Caco-2 (cell line): ENCODE measurements around the gene XRCC2. TPM values are rescaled to one million over a fixed set of nuclear protein-coding genes. Genes with fewer than 3 reads are reported as not detected.
"Not testable (repeated sequence)": the region's sequence is repeated elsewhere in the genome, so short reads cannot be mapped to it uniquely, and the experiment has no call there.

Experiments used
- BruUV-seq: library from RNA; stranded (reverse); fragments of 400-500 nt; replicated peaks from 2 replicates; lab custom pipeline; 2021; lab: Mats Ljungman, UMichigan
- CTCF ChIA-PET: fragments of 300-600 bp; sonication (Branson Sonifier 250); formaldehyde crosslinking; loops from one replicate; lab custom pipeline; 2022; ENCODE audit warnings: antibody characterized with exemption; lab: Charles Lee
- POLR2A ChIA-PET: fragments of 300-600 bp; sonication (Branson Sonifier 250); formaldehyde crosslinking; loops from one replicate; lab custom pipeline; 2022; ENCODE audit warnings: antibody characterized with exemption; lab: Charles Lee
- DNase-seq, 2 experiments: peaks; one replicate each; pipeline versions ENCODE4 v3.0.0 to v3.0.0-alpha.2; 2020 to 2022
- H3K27me3 ChIP-seq: replicated peaks from 2 replicates; pipeline ENCODE4 v1.6.0; 2011; ENCODE audit warnings: low read length; ENCODE audit not compliant: control insufficient read depth, insufficient read depth
- H3K36me3 ChIP-seq: 2 replicates; pipeline ENCODE4 v1.5.1; 2011; ENCODE audit warnings: low read length; ENCODE audit not compliant: control insufficient read depth, insufficient read depth
- H3K4me1 ChIP-seq: fragments of 250-450 bp; sonication (Bioruptor Pico); 2 replicates; pipeline ENCODE4 v1.5.1; 2020; ENCODE audit warnings: mild to moderate bottlenecking
- H3K4me3 ChIP-seq: 2 replicates; pipeline ENCODE4 v1.5.1; 2011; ENCODE audit warnings: low read depth, mild to moderate bottlenecking, control low read depth, low read length
- H3K9me3 ChIP-seq: fragments of 250-450 bp; sonication (Bioruptor Pico); 2 replicates; pipeline ENCODE4 v1.5.1; 2020; ENCODE audit warnings: mild to moderate bottlenecking, moderate library complexity
- H3K27ac Mint-ChIP-seq: one replicate; pipeline ENCODE4 v1.8.0; 2022; ENCODE audit warnings: mixed read lengths; ENCODE audit not compliant: unreplicated experiment
- H3K27me3 Mint-ChIP-seq: one replicate; pipeline ENCODE4 v1.8.0; 2022; ENCODE audit warnings: mixed read lengths; ENCODE audit not compliant: insufficient read depth, unreplicated experiment
- H3K36me3 Mint-ChIP-seq: one replicate; pipeline ENCODE4 v1.8.0; 2022; ENCODE audit warnings: mild to moderate bottlenecking, mixed read lengths; ENCODE audit not compliant: insufficient read depth, unreplicated experiment
- H3K4me1 Mint-ChIP-seq: one replicate; pipeline ENCODE4 v1.8.0; 2022; ENCODE audit warnings: low read depth, mixed read lengths; ENCODE audit not compliant: unreplicated experiment
- H3K4me3 Mint-ChIP-seq: one replicate; pipeline ENCODE4 v1.8.0; 2022; ENCODE audit warnings: mild to moderate bottlenecking, moderate library complexity, mixed read lengths; ENCODE audit not compliant: unreplicated experiment
- H3K9me3 Mint-ChIP-seq: one replicate; pipeline ENCODE4 v1.8.0; 2022; ENCODE audit warnings: mixed read lengths; ENCODE audit not compliant: unreplicated experiment
- intact Hi-C: fragments of 100-400 bp; cut with micrococcal nuclease; formaldehyde crosslinking; loops from one replicate; pipeline ENCODE4 v1.10.0; 2022; ENCODE audit not compliant: unreplicated experiment
- total RNA-seq: library from RNA; stranded (reverse); gene quantifications from 2 replicates; pipeline ENCODE4 v1.2.3, GENCODE V29; 2022
- TF ChIP-seq, protein P1 (sequence below), 2 experiments: fragments of 200-600 bp in 1 of 2; IDR thresholded peaks; 1 replicate in 1 of 2; 2 replicates in 1 of 2; pipeline versions ENCODE4 v1.5.1 to v1.8.0; 2011 to 2022; ENCODE audit warnings: antibody characterized with exemption in 1 of 2, control low read depth in 1 of 2, inconsistent platforms in 1 of 2, low read depth in 1 of 2, low read length in 1 of 2, mild to moderate bottlenecking in 1 of 2, moderate library complexity in 1 of 2; ENCODE audit not compliant: insufficient read depth in 1 of 2, severe bottlenecking in 1 of 2, unreplicated experiment in 1 of 2

Gene XRCC2
- total RNA-seq, 1 experiment from 2014 or later: 18.5 TPM

DNA sequence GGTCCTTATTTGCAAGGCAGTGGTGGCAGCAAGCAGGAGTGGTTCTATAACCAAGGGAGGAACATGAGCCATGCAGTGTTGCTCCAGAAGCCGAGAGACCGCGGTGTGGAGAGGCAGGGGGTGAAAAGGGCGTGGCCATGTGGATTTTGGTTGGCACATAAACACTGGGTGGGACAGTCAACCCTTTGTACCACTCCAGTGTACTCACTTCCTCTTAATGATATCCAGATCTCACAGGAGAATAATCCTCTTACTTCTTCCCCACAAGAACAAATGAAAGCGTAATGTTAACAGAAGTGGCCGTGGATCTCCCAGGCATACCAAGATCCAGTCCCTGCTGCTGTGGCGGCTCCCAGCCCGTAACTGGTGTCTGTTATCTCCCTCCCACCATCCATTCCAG, 42.4 kb downstream of the XRCC2 start:
- ChIA-PET POLR2A (no interaction called here), CTCF (no interaction called here)
- no peak for DNase-seq
- TF ChIP-seq, protein P1, sequence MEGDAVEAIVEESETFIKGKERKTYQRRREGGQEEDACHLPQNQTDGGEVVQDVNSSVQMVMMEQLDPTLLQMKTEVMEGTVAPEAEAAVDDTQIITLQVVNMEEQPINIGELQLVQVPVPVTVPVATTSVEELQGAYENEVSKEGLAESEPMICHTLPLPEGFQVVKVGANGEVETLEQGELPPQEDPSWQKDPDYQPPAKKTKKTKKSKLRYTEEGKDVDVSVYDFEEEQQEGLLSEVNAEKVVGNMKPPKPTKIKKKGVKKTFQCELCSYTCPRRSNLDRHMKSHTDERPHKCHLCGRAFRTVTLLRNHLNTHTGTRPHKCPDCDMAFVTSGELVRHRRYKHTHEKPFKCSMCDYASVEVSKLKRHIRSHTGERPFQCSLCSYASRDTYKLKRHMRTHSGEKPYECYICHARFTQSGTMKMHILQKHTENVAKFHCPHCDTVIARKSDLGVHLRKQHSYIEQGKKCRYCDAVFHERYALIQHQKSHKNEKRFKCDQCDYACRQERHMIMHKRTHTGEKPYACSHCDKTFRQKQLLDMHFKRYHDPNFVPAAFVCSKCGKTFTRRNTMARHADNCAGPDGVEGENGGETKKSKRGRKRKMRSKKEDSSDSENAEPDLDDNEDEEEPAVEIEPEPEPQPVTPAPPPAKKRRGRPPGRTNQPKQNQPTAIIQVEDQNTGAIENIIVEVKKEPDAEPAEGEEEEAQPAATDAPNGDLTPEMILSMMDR (IDR thresholded peaks at IDR 0.05; ENCODE audit: insufficient read depth in 1 of 2, low read depth in 1 of 2, low read length in 1 of 2, severe bottlenecking in 1 of 2, unreplicated experiment in 1 of 2): no peak
- H3K36me3 ChIP-seq: no peaks in the 10 kb centered on the region
- Mint-ChIP-seq H3K4me3 (no peak overlapping the region), H3K36me3 (no peaks in the 10 kb centered on the region), H3K9me3 (no peaks in the 10 kb centered on the region), H3K27me3 (peaks cover 3% of the 10 kb centered on the region), H3K27ac (no peak overlapping the region), H3K4me1 (no peaks in the 10 kb centered on the region)
- H3K4me1 ChIP-seq: no peaks in the 10 kb centered on the region
- intact Hi-C loops: no loop called here
- no peaks in the 10 kb centered on the region for H3K9me3 ChIP-seq
- H3K4me3 ChIP-seq: no peak overlapping the region
- no peaks in the 10 kb centered on the region for H3K27me3 ChIP-seq
- no TSS peak for BruUV-seq

DNA sequence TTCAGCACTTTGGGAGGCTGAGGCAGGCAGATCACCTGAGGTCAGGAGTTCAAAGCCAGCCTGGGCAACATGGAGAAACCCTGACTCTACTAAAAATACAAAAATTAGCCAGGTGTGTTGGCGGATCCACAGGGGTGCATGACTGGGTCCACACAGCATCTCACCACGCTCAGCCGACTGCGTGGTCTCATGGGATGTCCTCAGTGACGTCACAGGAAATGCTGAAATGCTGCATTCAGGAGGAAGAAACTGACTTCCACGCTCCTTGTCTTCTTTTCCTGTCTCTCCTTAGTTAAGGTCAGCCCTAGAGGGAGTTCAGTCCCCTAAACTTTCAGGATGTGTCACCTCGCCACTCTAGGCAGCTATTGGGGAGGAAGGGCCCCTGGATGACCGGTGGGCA, 42.9 kb downstream of the XRCC2 start:
- Mint-ChIP-seq H3K9me3 (no peaks in the 10 kb centered on the region), H3K4me3 (no peak overlapping the region), H3K36me3 (no peaks in the 10 kb centered on the region), H3K4me1 (no peaks in the 10 kb centered on the region), H3K27me3 (peaks cover 3% of the 10 kb centered on the region), H3K27ac (no peak overlapping the region)
- CTCF ChIA-PET: no interaction called here
- POLR2A ChIA-PET: no interaction called here
- no peak overlapping the region for H3K4me3 ChIP-seq
- TF ChIP-seq, protein P1 (IDR thresholded peaks at IDR 0.05; ENCODE audit: insufficient read depth in 1 of 2, low read depth in 1 of 2, low read length in 1 of 2, severe bottlenecking in 1 of 2, unreplicated experiment in 1 of 2): no peak
- H3K36me3 ChIP-seq: no peaks in the 10 kb centered on the region
- no peaks in the 10 kb centered on the region for H3K4me1 ChIP-seq
- intact Hi-C loops: no loop called here
- BruUV-seq: no TSS peak
- DNase-seq: no peak
- H3K27me3 ChIP-seq: no peaks in the 10 kb centered on the region
- no peaks in the 10 kb centered on the region for H3K9me3 ChIP-seq

DNA sequence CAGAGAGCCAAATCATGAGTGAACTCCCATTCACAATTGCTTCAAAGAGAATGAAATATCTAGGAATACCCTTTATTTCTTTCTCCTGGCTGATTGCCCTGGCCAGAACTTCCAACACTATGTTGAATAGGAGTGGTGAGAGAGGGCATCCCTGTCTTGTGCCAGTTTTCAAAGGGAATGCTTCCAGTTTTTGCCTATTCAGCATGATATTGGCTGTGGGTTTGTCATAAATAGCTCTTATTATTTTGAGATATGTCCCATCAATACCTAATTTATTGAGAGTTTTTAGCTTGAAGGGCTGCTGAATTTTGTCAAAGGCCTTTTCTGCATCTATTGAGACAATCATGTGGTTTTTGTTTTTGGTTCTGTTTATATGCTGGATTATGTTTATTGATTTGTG, 47.2 kb downstream of the XRCC2 start:
- DNase-seq, H3K9me3 Mint-ChIP-seq, H3K4me1 ChIP-seq, H3K36me3 ChIP-seq, BruUV-seq, H3K27ac Mint-ChIP-seq, H3K27me3 ChIP-seq, H3K9me3 ChIP-seq, POLR2A ChIA-PET, intact Hi-C loops, H3K4me1 Mint-ChIP-seq, H3K27me3 Mint-ChIP-seq, H3K36me3 Mint-ChIP-seq, CTCF ChIA-PET, H3K4me3 ChIP-seq, H3K4me3 Mint-ChIP-seq: not testable (repeated sequence)

DNA sequence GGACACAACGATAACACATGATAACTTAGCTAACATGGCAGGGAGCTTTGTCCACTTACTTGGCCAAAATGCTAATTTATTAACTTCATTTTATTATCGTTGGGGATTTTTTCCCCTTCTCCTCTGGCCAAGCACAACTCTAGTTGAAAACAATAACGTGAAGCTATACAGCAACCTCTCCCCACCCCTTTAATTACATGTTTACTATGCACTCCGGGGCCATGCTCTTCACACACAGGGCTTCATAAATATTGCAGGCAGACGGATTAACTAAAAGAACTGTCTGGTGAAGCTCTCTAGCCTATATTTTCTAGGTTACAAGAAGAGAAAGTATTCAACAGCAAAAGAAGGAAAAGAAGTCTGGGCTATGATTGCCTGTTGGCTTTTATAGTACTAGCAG, 51.7 kb downstream of the XRCC2 start:
- H3K9me3 Mint-ChIP-seq: no peaks in the 10 kb centered on the region
- BruUV-seq: no TSS peak
- no peaks in the 10 kb centered on the region for H3K4me1 Mint-ChIP-seq
- Histone ChIP-seq H3K27me3 (no peaks in the 10 kb centered on the region), H3K4me3 (no peak overlapping the region), H3K9me3 (no peaks in the 10 kb centered on the region), H3K4me1 (no peaks in the 10 kb centered on the region), H3K36me3 (no peaks in the 10 kb centered on the region)
- no peaks in the 10 kb centered on the region for H3K27me3 Mint-ChIP-seq
- CTCF ChIA-PET: no interaction called here
- no peaks in the 10 kb centered on the region for H3K36me3 Mint-ChIP-seq
- POLR2A ChIA-PET: no interaction called here
- no peak for DNase-seq
- intact Hi-C loops: no loop called here
- no peak overlapping the region for H3K27ac Mint-ChIP-seq
- no peak overlapping the region for H3K4me3 Mint-ChIP-seq
- TF ChIP-seq, protein P1 (IDR thresholded peaks at IDR 0.05; ENCODE audit: insufficient read depth in 1 of 2, low read depth in 1 of 2, low read length in 1 of 2, severe bottlenecking in 1 of 2, unreplicated experiment in 1 of 2): no peak
